ENCODE measurements around the gene AMTN. TPM values are rescaled to one million over a fixed set of nuclear protein-coding genes. Genes with fewer than 3 reads are reported as not detected.
"Not testable (repeated sequence)": the region's sequence is repeated elsewhere in the genome, so short reads cannot be mapped to it uniquely, and the experiment has no call there.

Gene AMTN, protein sequence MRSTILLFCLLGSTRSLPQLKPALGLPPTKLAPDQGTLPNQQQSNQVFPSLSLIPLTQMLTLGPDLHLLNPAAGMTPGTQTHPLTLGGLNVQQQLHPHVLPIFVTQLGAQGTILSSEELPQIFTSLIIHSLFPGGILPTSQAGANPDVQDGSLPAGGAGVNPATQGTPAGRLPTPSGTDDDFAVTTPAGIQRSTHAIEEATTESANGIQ
- polyA plus RNA-seq (2012; ENCODE audit: missing spikeins): not detected

DNA sequence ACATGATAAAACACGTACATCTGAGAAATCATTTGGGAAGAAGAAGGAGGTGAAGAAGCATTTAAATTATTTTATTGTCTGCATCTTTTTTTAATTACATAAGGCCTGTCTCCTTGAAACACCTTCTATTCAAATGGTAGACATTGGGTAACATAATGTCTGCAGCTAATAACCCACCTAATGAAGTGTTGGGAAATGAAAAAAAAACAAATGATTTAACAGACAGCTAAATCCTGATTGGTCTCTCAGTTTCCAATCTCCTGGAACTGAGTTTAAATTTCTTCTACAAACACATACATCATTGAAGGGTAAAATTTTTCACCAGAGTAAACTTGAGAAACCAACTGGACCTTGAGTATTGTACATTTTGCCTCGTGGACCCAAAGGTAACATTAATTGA, at the start of gene AMTN:
TSS of gene AMTN (plus strand) at position 301 of the 400 bp plus-strand sequence. CDS start 209 bp downstream, outside the sequence.
- FAIRE-seq (no peak), DNase-seq (ENCODE audit: insufficient read length) (no peak)
- no peak for TF ChIP-seq POLR2AphosphoS5 (IDR thresholded peaks at IDR 0.05; ENCODE audit: low read depth, low read length)
- TF ChIP-seq TAF1 (IDR thresholded peaks at IDR 0.05; ENCODE audit: borderline replicate concordance, low read depth, low read length): no peak
- TF ChIP-seq POLR2A (IDR thresholded peaks at IDR 0.05; ENCODE audit: low read depth, low read length): no peak

DNA sequence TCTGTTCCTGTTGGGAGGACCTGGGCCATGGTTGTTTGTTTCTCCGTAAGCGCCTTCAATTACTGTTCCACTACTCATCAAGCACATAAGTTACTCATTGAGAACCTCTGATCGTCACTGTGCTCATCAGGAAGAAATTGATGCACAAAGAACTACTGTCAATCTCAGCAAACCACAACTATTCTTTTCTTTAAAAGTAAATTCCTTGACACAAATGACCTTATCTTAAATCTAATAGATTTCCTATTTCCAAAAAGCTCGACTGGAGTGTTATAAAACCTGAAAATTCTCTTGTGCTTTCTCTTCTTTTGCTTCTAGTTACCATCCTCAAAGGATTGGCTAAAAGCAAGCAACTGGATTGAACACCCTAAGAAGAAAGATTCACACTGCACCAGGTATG, 46.5 kb upstream of the AMTN start, which contains the start of gene MUC7:
TSS of gene MUC7 (plus strand) at position 301 of the 400 bp plus-strand sequence. CDS start 1,825 bp downstream, outside the sequence.
- no peak for FAIRE-seq
- TF ChIP-seq POLR2A (IDR thresholded peaks at IDR 0.05; ENCODE audit: low read depth, low read length) (no peak), TAF1 (IDR thresholded peaks at IDR 0.05; ENCODE audit: borderline replicate concordance, low read depth, low read length) (no peak), POLR2AphosphoS5 (IDR thresholded peaks at IDR 0.05; ENCODE audit: low read depth, low read length) (no peak)
- DNase-seq (ENCODE audit: insufficient read length): no peak

DNA sequence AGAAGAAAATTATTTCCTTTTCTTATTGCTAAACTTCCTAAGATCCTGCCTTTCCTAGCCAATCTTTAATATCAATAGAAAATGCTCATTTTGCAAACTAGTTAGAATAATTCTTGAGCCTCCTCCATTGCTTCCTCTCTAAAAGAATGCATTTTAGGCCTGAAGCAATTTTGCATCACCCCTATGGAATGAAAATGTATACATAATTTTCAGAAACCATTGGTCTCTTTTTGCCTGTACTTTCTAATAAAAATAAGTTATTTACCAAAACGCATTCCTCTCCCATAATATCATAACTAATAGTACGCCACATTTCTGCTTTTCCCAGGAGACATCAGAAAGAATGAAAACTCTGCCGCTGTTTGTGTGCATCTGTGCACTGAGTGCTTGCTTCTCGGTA, 44.7 kb upstream of the AMTN start:
- TF ChIP-seq TAF1 (IDR thresholded peaks at IDR 0.05; ENCODE audit: borderline replicate concordance, low read depth, low read length): no peak
- no peak for TF ChIP-seq POLR2A (IDR thresholded peaks at IDR 0.05; ENCODE audit: low read depth, low read length)
- no peak for TF ChIP-seq POLR2AphosphoS5 (IDR thresholded peaks at IDR 0.05; ENCODE audit: low read depth, low read length)
- FAIRE-seq (no peak), DNase-seq (ENCODE audit: insufficient read length) (no peak)

DNA sequence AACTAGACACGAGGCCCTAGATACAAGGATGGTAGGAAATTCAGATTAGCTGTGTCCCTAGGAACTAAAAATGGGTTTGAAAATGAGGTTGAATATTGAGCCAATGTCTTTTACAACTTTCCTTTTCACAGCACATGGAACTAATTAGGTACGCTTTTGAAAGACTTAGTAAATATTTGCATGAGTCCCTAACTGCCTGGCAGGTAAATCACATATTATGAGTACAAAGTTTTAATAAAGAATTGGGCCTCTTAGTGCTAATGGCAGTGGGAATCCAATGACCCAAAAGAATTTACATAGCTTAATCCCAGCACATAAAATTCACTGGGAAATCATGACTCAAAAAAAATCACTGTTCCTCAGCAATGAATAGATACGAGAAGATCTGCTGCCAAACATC, 29.6 kb upstream of the AMTN start:
- no peak for FAIRE-seq
- no peak for TF ChIP-seq POLR2AphosphoS5 (IDR thresholded peaks at IDR 0.05; ENCODE audit: low read depth, low read length)
- TF ChIP-seq POLR2A (IDR thresholded peaks at IDR 0.05; ENCODE audit: low read depth, low read length): no peak
- no peak for TF ChIP-seq TAF1 (IDR thresholded peaks at IDR 0.05; ENCODE audit: borderline replicate concordance, low read depth, low read length)
- DNase-seq (ENCODE audit: insufficient read length): no peak

DNA sequence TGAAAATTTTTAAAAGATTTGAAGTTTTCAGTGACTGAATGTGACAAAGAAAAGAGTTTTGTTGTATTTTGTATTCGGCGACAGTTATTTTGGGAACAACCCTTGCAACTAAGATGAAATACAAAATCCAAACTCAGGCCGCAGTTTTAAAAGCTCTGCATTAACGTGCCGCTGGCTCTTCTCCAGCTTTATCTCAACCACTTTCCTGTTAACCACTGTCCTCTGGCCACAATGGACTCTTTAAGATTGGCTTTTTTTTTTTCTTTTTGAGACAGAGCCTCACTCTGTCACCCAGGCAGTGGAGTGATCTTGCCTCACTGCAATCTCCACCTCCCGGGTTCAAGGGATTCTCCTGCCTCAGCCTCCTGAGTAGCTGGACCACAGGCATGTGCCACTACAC, 22.1 kb upstream of the AMTN start:
- FAIRE-seq (no peak), DNase-seq (ENCODE audit: insufficient read length) (no peak)
- no peak for TF ChIP-seq TAF1 (IDR thresholded peaks at IDR 0.05; ENCODE audit: borderline replicate concordance, low read depth, low read length)
- TF ChIP-seq POLR2AphosphoS5 (IDR thresholded peaks at IDR 0.05; ENCODE audit: low read depth, low read length): no peak
- TF ChIP-seq POLR2A (IDR thresholded peaks at IDR 0.05; ENCODE audit: low read depth, low read length): no peak

DNA sequence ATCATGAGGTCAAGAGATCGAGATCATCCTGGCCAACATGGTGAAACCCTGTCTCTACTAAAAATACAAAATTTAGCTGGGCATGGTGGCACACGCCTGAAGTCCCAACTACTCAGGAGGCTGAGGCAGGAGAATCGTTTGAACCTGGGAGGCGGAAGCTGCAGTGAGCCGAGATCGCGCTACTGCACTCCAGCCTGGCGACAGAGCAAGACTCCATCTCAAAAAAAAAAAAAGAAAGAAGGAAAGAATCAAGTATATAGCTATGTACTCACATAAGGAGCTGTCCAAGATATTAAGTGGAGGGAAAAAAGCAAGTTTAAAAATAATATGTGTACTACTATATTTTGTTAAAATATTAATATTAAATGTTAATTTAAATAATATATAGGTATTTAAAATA, 16.5 kb upstream of the AMTN start:
- not testable (repeated sequence) for FAIRE-seq; DNase-seq (ENCODE audit: insufficient read length)

DNA sequence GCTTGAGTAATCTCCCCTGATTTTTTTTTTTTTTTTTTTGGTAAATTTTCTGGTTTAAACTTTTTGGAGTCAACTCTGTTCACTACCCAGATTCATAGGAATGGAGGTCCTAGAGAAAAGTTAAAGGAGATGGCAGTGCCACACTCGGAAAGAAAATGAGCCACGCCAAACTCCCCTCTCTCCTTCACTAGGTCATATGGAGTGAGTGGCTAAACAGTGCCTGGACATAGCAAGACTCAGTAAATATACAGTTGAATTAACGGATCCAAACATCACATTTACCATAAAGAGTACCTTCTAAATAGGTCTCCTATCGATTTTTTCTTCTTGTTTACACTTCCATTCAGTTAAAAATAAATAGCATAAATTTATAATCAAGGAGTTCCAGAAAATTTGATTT, 13.6 kb upstream of the AMTN start:
- FAIRE-seq (no peak), DNase-seq (ENCODE audit: insufficient read length) (no peak)
- TF ChIP-seq POLR2AphosphoS5 (IDR thresholded peaks at IDR 0.05; ENCODE audit: low read depth, low read length) (no peak), TAF1 (IDR thresholded peaks at IDR 0.05; ENCODE audit: borderline replicate concordance, low read depth, low read length) (no peak), POLR2A (IDR thresholded peaks at IDR 0.05; ENCODE audit: low read depth, low read length) (no peak)

DNA sequence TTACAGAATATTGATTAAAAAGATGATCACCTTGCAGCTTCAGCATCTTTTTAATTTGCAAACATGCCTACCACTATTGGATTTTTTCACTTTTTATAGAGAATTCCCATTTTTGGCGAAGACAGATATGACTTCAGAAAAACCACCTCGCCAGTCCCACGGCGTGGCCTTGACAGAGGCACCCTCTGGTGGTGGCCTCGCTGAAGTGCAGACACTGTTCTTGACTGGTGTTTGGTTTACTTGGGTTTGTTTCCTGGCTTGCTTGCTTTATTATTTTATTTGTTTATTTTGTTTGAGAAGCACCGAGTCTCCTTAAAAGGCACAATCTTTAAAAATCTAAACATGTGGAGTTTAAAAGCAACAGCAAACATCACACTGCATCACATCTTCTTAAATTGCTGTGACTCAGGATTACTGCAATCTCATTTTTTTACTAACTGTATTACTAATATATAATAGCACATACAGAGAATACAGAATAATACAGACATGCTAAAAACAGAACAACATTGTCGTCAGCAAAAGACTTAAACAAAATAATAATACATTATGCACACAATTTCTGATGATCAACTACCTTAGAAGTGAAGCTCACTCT, 13.1 kb upstream of the AMTN start:
- peak; percentile 95 for FAIRE-seq
- TF ChIP-seq TAF1 (IDR thresholded peaks at IDR 0.05; ENCODE audit: borderline replicate concordance, low read depth, low read length) (no peak), POLR2A (IDR thresholded peaks at IDR 0.05; ENCODE audit: low read depth, low read length) (no peak), POLR2AphosphoS5 (IDR thresholded peaks at IDR 0.05; ENCODE audit: low read depth, low read length) (no peak)
- peak; percentile 6 for DNase-seq (ENCODE audit: insufficient read length)

DNA sequence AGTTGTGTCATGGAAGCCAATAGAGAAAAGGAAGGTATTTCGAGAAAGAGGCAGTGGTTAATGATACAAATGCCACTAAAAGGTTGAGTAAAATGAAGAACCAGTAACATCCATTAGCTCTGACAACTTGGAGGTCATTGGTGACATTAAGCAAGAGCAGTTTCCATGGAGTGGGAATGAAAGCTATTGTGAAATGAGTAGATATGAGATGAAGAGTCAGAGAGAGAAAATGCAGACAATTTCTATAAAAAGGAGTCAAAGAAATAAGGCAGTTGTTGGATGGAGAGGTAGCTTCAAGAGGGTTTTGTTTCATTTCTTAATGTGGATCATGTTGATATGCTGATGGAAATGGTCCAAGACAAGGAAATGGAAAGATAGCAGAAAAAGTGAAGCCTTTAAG, 9.6 kb upstream of the AMTN start:
- DNase-seq (ENCODE audit: insufficient read length) (no peak), FAIRE-seq (no peak)
- TF ChIP-seq POLR2AphosphoS5 (IDR thresholded peaks at IDR 0.05; ENCODE audit: low read depth, low read length) (no peak), POLR2A (IDR thresholded peaks at IDR 0.05; ENCODE audit: low read depth, low read length) (no peak), TAF1 (IDR thresholded peaks at IDR 0.05; ENCODE audit: borderline replicate concordance, low read depth, low read length) (no peak)

DNA sequence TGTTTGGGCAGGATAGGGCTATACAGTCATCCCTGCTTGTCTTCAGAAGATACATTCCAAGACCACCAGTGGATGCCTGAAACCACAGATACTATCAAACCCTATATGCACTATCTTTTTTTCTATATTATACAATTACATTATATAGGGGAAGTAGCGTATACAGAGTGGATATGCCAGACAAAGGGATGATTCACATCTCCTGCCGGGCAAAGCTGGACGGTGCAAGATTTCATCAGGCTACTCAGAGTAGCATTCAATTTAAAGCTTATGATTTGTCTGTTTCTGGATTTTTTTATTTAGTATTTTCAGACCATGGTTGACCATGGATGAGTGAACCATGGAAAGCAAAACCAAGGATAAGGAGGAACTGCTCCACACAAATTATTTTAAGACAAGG, 7.0 kb upstream of the AMTN start:
- FAIRE-seq (no peak), DNase-seq (ENCODE audit: insufficient read length) (no peak)
- TF ChIP-seq POLR2AphosphoS5 (IDR thresholded peaks at IDR 0.05; ENCODE audit: low read depth, low read length) (no peak), POLR2A (IDR thresholded peaks at IDR 0.05; ENCODE audit: low read depth, low read length) (no peak), TAF1 (IDR thresholded peaks at IDR 0.05; ENCODE audit: borderline replicate concordance, low read depth, low read length) (no peak)

DNA sequence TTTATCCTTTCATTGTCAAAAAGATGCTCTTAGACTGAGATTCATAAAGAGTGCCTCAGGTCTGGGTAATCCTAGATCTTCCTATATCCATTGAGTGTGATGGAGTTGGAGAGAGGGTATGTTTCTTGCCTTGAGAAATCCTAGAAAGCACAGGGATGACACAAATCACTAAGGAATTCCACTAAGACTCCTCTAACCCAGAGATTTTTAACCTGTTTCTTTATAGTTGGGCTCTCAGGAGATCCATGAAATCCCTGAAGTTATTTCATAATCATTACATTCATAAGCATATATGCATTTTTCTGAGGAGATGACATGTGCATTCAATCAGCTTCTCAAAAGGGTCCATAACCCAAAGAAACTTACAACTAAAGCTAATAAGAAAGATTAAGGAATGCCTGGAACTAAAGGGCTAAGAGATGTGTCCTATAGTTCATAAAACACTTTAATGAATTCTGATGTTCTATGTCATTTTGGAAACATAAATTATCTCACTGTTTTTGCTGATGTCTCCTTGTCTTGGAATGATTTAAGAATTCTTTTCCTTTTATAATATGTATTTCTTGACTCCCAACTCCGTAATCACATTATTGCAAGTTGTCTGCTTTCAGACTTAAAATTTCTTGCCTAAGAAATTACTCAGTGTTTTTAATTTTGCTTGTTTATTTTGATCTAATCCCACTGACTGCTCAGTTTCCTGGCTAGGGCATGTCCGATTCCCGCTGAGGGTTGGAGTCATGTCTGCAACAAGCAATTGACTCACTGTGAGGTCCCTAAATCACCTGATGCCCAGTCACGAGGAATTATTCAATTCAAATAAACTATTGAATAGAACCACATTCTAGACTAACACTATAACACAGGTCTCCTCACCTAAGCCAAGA, 2.8 kb upstream of the AMTN start:
- TF ChIP-seq POLR2AphosphoS5 (IDR thresholded peaks at IDR 0.05; ENCODE audit: low read depth, low read length): no peak
- TF ChIP-seq POLR2A (IDR thresholded peaks at IDR 0.05; ENCODE audit: low read depth, low read length): no peak
- no peak for TF ChIP-seq TAF1 (IDR thresholded peaks at IDR 0.05; ENCODE audit: borderline replicate concordance, low read depth, low read length)
- FAIRE-seq (no peak), DNase-seq (ENCODE audit: insufficient read length) (no peak)
